ENCODE measurements around the gene NPY2R.

NPY2R gene, protein sequence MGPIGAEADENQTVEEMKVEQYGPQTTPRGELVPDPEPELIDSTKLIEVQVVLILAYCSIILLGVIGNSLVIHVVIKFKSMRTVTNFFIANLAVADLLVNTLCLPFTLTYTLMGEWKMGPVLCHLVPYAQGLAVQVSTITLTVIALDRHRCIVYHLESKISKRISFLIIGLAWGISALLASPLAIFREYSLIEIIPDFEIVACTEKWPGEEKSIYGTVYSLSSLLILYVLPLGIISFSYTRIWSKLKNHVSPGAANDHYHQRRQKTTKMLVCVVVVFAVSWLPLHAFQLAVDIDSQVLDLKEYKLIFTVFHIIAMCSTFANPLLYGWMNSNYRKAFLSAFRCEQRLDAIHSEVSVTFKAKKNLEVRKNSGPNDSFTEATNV

DNA sequence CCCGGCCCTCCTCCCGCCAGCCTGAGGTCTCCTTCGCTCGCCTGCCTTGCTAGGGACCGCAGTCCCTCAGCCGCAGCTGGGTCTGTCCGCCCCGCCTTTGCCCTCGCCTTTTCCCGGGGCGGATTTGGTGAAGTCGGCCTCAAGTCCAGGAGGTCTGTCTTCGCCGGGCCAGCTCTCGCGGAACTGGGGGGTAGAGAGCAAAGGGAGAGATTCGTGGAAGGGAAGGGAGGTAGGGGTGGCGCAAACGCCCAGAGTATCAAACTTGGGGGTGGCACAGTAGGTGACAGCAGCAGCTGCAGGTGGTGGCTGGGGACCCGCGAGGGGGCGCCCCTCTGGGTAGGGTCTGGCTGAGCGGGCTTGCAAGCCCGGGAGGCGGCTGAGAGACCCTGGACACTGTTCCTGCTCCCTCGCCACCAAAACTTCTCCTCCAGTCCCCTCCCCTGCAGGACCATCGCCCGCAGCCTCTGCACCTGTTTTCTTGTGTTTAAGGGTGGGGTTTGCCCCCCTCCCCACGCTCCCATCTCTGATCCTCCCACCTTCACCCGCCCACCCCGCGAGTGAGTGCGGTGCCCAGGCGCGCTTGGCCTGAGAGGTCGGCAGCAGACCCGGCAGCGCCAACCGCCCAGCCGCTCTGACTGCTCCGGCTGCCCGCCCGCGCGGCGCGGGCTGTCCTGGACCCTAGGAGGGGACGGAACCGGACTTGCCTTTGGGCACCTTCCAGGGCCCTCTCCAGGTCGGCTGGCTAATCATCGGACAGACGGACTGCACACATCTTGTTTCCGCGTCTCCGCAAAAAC, at the start of gene NPY2R:
NPY2R (plus strand) TSS at position 379 of the 797 bp plus-strand sequence. CDS start 5,304 bp downstream, outside the sequence.
- DNase-seq = no peak

DNA sequence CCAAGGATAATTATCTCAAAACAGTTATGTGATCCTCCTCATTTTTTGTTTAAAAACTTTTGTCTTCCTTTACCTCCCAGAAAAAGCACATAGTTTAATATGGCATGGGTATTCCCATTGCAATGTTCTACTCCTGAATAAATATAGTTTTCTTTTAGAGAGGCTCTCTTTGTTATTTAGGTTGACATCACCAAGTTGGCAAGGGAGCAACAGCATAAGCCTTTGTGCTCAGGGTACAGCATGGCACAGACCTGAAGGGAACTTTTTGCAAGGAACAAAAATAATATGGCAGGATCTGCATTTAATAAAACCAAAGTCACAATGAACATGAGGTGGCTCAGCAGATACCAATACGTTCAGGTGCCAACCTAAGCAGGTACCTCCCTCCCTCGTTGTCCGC, 47.1 kb upstream of the NPY2R start:
- no peak for DNase-seq

DNA sequence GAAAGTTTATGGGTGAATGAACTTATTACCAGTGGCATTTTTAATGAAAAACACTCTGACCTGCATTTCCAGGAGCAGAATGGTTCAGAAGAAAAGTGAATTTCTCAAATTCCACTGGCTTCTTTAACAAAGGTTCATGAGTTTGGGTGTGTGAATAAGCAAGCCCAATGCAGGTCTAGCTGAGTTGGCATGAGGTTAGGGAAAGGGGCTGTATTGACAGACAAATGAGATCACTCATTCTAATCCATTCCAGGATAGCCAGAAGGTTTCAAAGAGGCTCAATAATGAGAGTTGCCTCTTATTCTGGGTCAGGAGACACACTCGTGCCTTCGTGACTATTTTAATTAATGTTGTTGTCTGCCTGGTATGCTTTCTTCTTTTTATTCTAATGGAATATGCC, 43.7 kb upstream of the NPY2R start:
- DNase-seq = no peak

DNA sequence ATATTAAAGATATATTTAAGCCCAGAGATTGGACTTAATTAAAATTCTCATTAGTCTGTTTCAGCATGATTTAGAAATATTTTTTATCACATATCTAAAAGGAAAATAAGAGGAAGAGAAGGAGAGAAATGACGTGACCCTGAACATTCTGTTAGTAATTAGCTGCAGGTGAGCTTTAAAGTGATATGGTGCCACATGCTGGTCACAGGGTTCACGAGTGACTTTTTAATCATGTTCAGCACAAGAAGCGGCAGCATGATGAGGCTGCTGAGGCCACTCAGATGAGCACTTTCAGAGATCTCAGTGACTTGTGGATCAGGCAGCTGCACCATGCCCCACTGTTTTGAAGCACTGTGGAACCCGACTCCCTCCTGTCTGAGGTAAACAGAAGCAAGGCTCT, 37.9 kb upstream of the NPY2R start:
- no peak for DNase-seq

DNA sequence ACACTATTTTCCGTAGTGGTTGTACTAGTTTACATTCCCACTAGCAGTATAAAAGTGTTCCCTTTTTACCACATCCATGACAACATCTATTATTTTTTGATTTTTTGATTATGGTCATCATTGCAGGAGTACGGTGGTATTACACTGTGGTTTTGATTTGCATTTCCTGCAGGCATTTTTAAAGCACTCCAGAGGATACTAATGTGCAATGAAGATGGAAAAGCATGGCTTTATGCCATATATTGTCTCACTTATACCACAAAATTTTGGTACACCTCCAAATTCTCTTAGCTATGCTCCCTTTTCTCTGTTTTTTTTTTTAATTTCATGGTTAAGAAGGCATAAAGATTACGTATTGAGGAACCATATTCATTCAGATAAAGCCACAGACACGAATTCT, 35.1 kb upstream of the NPY2R start:
- DNase-seq = no peak

DNA sequence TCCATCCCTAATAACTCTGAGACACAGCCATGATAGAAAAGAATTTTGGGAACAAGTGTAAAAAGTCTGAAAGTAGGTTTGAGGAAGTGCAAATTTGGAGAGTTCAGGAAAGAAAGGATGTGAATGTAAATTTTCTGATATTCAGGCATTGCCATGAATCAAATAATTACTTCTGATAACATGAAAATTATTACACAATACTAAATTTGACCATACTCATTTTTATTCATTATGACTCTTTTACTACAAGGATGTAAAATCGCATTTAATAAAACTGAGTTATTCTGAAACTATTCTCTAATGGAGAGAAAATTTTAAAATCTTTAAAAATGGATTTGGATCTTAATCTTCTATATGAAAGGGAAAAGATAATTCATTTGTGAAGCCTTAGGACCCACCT, 33.8 kb upstream of the NPY2R start:
- no peak for DNase-seq

DNA sequence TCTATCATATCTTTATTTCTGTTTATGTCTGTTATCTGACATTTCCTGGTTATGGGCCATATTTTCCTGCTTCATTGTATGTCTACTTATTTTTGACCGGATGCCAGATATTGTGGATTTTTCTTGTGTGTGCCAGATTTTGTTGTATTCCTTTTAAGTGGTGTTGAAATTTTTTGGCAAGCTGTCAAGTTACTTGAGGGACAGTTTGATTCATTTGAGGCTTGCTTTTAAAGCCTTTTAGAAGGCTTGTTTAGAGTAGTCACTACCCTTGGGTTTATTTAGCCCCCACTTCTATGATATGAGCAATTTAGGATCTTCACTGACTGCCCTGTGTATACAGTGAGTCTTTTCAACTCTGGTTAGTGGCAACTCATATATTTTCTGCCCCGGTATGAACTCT, 29.2 kb upstream of the NPY2R start:
- DNase-seq = no peak

DNA sequence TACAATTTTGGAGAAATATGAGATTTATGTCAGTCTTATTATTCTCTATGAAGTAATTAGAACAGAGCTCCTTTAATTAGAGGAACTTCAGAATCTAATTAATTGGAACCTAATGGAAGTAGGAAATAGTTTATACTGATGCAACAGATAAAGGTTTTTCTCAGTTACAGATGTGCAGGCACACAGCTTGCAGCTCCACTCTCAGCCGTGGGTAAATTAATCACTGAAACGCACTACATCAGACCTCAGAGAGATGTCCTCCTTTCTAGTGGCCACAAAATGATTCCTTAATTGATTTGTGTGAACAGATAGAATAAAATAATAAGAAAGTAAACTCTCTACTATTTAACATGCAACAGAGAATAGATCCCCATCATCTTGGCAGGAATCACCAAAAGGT, 21.5 kb upstream of the NPY2R start:
- DNase-seq = no peak

DNA sequence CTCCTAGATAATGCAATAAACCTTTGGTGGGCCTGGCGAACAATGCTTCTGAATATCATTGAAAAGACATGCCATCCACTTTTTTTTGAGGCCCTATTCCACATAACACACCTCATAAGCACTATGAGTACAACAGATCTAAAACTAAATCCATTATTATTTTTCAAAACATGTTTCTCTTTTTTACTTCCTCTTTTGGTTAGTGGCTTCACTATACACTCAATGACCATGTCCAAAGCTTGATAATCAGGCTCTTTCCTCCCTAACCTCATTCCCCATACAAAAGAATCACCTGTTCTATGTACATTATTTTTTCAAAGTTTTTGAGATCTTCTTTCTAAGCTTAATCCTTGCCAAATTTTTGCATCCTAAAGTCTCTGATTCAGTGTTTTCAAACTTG, 20.4 kb upstream of the NPY2R start:
- no peak for DNase-seq

DNA sequence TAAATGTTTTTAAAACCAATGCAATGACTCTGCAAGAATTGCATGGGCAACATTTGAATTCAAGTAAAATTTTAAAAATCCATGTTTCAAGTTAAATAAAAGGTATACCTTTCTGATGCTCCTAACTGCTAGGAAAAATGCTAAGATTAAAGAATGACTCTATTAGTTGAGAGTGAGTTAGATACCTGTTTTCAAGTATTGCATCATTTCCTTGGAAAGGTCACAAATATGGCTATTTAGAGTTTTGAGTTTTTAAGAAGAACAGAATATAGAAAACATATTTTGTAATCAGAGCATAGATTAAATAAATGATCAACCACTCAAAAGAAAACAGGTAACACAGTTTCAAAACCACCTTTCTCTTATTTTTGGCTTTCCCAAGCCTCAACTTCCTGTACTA, 18.3 kb upstream of the NPY2R start:
- DNase-seq = no peak

DNA sequence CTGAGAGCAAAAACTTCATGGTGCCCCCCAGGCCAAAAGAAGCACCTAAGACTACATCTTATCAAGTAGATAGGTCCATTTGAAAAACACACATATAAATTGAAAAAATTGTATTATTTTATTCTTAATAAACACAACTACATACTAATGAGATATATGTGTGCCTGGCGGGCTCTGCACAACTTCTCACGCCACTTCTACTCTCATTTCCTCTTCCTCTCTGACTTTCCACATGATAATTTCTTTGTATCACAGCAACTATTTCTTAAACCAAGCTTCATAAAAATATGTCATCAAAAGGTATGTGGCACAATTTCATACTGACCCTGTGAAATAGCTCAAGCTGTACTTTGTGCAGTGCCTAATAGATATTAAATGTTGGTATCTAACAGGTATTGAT, 10.7 kb upstream of the NPY2R start:
- DNase-seq = no peak

DNA sequence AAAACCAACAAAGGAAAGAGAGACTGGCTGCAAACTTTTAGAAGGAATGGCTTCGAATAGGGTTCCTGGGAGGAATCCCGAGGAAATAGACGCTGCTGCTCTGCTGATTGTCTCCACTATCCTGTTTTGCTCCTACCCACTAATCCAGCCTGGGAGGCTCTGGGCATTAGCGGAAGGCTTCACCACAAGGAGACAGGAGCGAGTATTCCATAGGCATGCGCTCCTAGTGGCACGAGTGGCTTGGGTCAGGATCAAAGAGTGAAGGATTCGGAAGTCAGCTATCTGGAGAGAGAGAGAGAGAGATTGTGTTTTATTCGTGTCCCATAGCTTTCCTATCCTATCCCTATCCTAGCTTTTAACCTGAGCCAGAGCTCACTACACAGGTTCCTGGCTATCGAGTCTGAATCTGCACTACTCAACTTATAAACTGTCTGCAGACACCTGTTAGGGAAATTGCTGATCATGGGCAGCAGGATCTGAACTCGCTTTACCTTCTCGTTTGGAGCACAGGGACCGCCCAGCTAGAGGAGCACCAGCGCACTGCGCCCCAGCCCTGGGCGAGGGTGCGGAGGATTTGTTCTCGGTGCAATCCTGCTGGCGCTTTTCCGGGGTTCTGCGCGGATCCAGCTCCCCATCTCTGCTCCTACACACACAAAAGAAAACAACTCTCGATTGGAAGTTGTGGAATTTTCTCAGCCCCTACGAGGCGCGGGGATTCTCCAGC, 740 bp upstream of the NPY2R start:
- no peak for DNase-seq

DNA sequence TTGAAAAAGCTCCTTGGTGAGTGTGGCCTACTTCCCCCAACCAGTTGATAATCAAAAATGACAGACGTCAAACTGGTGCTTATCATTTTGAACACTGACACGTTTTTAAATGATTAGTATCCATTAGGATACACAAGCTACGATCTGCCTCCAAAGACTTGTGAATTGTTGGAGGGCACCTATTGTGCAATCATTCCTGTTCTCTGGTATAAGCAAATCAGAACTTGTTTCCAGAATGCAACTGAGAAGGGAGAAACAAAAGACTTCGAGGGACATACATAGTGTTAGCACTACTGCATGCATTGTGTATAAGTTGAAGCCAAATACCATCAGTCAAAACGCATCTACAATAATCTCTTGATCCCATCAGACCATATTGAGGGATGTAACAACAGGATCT, 11.6 kb downstream of the NPY2R start:
- no peak for DNase-seq

DNA sequence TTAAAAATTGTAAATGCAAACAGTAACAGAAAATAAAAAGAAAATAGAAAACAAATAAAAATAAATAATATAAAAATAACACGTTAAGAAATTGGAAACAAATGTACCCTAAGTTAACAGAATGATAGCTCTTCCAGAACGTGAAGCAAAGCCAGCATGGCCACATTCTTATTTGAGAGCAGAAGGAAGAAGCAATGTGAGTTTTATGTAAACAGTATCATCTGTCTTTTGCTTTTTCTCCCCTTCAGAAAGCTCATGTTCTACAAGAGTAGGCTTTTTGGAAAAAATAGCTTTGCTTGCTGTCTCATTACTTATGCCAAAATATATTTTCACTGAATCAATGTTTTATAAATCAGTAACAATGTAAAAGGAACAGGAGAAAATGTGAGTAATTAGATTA, 18.7 kb downstream of the NPY2R start:
- DNase-seq = no peak

DNA sequence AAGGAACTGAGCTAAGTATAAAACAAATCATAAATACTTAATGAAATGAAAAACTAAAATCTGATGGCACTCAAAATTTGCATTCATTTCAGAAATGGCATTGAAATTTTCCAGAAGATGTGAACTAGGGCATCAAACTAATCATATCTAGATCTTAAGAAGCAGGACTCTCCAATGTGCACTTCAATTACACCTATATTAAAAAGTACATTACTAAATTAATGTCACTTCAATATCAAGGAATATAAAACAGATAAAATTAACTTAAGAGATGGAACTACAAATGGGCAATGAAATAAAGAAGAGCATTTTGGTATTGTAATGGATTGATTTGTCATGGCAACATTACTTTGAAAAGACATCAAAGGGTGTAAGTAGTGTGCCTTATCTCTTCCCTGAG, 20.3 kb downstream of the NPY2R start:
- DNase-seq = no peak

DNA sequence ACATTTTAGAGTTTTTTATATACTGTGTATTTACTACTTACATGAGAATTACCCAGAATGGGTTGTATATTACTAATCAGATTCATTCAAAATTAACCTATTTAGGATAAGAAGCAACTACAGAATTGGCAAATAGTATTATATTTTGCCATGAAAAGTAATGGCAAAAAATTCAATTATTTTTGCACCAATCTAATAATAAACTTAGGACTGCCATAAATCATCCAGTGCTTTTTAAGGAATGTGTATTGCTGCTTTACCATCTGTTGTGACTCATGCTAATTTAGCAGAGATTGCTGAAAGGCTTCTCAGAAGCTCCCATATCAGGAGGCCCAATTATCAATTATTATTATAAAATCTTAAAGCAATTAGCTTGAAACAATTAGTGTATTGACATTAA, 24.0 kb downstream of the NPY2R start:
- DNase-seq = no peak

DNA sequence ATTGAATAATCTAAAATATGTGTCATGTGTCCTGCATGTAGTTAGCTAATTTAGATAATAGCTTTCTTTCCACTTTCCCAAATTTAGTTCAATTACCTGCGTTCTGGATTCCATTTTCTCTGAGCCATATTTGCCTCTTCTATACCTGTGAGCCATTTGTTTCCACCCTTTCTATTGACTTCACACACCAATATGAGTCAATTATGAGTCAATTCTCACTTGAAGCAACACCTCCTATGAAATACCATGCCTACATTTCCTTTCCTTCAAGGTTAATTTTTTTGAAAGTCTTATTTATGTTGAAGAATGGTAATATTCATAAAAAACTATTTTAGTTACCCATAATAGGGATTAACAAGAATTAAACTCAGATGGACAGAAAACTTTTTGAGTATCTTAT, 25.8 kb downstream of the NPY2R start:
- no peak for DNase-seq

DNA sequence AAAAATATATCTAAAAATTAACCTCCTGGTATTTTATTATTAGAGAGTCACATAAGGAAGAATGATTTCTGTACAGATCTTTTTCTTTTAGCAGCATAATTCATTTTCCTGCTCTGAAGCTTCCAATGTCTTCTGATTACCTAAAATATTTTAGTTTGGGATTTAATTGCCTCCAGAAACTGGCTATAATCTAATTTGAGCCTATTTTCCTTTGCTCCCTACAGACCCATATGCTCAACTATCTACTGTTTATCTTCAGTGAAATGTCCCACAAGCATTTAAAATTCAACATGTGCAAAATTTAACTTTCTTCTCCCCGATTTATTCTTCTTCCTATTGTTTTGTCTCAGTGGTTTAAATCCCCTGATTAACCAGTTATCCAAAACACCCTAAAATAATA, 29.1 kb downstream of the NPY2R start:
- no peak for DNase-seq

DNA sequence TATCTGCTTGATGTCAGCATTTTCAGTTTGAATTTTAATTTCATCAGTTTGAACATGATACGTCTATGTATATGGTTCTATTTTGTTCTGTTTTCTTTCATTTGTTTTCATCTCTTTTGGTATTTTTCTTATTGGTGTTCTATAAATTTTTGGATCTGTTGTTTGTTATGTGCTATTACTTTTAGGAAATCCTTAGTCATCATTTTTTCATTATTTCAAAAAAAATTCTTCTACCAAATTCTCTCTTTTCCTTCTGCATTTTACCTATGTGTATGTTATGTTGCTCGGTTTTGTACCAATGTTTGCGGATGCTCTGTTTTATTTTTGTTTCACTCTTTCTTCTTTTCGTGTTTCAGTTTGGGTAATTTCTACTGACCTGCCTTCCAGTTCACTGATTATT, 32.8 kb downstream of the NPY2R start:
- DNase-seq = no peak

DNA sequence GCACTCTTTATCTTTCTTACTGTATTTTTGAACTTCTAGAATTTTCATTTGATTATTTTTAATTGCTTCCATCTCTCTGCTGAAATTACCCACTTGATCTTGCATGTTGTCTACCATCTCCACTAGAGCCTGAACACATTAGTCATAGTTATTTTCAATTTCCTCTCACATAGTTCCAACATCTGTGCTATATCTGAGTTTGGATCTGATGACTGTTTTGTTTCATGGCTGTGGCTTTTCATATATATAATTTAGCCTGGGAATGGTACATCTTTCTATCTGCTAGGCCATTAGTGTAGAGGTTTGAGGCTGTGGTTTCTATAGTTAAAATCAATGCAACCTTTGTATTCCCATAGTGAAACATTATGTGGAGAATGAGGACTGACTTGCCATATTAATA, 33.2 kb downstream of the NPY2R start:
- DNase-seq = no peak

DNA sequence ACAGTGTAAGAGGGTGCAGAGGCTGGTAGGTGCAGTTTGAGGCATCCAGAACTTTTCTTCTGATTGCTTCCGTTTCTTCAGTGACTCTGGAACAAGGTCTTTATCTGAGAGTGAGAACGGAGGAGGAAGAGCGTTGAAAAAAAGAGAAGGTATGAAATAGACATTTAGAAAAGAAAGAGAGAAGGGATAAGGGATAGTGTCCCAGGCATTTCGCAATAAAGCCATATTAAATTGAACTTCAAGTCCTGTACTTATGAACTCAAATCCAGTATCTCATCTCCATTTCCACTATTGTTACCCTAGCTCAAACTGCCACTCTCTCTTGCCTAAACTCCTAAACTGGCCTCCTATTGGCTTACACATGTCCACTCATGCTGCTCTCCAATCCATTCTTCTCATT, 36.7 kb downstream of the NPY2R start:
- no peak for DNase-seq

DNA sequence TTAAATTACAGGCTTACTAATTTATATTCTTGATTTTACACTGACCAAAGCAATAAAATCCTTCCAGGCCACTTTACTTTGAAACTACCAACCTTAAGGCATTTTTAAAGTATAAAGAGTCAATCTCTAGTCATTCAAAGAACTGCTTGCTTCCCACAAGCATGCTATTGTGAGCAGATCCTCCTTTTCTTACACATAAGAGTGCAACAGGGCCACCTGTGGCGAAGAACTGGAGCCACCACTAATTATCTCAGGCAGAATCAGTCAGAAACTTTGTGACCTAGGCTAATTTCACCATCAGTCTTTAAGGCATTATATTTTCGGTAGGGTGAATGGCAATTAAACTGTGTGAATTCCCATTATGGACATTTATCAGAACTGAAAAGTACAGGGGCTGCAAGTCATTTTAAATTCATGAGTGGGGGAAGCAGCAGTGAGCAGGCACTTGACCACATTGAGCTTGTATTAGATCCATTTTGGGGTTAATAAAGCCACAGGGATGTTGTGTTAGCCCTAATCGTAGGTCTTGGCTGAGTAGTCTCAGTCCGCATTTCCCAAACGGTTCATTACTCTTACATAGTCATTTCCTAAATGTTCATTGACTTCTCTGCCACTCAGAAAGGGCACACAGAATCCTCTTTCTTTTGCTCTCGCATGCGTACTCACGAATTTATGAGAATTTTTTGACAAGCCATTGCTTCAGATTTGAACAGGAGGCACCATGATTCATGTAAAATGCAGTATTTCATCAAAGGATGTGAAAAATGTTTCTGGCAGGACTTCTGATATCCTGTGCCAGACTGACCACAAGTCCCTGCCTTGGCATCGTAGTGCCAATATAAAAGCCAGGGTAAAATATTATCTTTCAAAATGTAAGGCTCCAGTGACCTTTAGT, 39.8 kb downstream of the NPY2R start:
- DNase-seq = no peak

All from KG1 (cell line).